Astrocyte of the spinal cord (primary cell): ENCODE measurements around the gene LRRC66.

ENCODE experiments used
- DNase-seq: peaks from one replicate; pipeline ENCODE4 v3.0.0; 2011; ENCODE audit warnings: low read depth, low spot score
- H3K4me3 ChIP-seq: 2 replicates; pipeline ENCODE4 v1.5.1; 2011; ENCODE audit warnings: low read depth, mild to moderate bottlenecking, low read length, moderate library complexity
- in situ Hi-C: cut with HindIII; loops from 2 replicates; pipeline ENCODE4 v1.10.0; 2017; ENCODE audit warnings: low sequenced_read_pairs
- TF ChIP-seq, protein P1 (sequence below): IDR thresholded peaks from 2 replicates; pipeline ENCODE4 v1.5.1; 2012; ENCODE audit warnings: low read depth, mild to moderate bottlenecking, low read length, inconsistent platforms

LRRC66 gene

GRCh38 chr4:52015366-52015765 lies 4.8 kb downstream of the LRRC66 start:
- in situ Hi-C loops, result no loop called here
- DNase-seq, result no peak
- TF ChIP-seq, protein P1, sequence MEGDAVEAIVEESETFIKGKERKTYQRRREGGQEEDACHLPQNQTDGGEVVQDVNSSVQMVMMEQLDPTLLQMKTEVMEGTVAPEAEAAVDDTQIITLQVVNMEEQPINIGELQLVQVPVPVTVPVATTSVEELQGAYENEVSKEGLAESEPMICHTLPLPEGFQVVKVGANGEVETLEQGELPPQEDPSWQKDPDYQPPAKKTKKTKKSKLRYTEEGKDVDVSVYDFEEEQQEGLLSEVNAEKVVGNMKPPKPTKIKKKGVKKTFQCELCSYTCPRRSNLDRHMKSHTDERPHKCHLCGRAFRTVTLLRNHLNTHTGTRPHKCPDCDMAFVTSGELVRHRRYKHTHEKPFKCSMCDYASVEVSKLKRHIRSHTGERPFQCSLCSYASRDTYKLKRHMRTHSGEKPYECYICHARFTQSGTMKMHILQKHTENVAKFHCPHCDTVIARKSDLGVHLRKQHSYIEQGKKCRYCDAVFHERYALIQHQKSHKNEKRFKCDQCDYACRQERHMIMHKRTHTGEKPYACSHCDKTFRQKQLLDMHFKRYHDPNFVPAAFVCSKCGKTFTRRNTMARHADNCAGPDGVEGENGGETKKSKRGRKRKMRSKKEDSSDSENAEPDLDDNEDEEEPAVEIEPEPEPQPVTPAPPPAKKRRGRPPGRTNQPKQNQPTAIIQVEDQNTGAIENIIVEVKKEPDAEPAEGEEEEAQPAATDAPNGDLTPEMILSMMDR, result peak; percentile 28
- H3K4me3 ChIP-seq, result no peak overlapping the region

GRCh38 chr4:52014903-52015302 lies 5.3 kb downstream of the LRRC66 start:
- TF ChIP-seq, protein P1, result no peak
- DNase-seq, result no peak
- in situ Hi-C loops, result no loop called here
- H3K4me3 ChIP-seq, result no peak overlapping the region

DNA sequence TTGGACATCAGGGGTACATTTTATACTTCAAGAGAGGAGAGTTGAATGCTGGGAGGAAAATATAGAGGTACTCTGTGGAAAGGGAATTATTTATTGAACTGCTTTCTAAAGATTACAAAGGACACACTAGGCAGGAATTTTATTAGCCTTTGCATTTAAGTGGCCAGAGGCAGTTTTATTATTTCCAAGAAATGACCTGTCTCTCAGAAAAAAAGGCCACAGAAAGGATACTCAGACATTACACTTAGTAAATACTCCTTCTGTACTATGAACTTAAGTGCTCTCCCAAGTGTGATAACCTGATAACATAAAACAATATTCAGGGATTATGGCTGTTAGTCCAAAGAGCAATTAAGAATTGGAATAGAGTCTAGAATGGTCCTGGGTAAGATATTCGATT lies 7.5 kb downstream of the LRRC66 start:
- in situ Hi-C loops, result no loop called here
- H3K4me3 ChIP-seq, result no peak overlapping the region
- no peak for DNase-seq
- TF ChIP-seq, protein P1, result no peak

DNA sequence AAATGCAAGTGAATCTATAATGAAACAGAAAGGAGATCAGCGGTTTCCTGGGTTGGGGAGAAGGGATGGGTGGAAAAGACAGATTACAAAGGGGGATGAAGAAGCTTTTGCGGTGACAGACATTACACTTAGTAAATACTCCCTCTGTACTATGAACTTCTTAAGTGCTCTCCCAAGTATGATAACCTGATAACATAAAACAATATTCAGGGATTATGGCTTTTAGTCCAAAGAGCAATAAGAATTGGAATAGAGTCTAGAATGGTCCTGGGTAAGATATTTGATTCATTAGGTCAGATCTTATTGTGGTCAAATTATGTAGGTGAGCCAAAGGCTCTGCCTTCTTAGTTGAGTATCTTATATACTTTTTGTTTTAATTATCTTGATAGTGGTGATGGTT lies 9.2 kb downstream of the LRRC66 start:
- DNase-seq, result no peak
- TF ChIP-seq, protein P1, result no peak
- no peak overlapping the region for H3K4me3 ChIP-seq
- in situ Hi-C loops, result no loop called here

DNA sequence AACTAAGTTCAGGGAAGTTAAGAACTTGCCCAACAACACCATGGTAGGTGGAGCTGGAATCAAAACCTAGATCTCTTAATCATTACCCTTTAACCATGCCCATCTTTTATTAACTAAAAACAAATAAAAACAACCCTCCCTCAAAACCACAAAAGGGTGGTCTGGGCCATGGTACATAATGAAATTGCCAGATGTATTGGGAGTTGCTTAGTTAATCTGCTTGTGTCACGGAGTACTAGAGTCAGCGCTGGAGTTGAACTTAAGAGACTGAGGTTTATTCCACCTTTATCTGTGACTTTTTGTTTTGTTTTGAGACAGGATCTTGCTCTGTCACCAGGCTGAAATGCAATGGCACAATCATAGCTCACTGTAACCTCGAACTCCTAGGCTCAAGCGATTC lies 13.3 kb downstream of the LRRC66 start:
- DNase-seq, result no peak
- H3K4me3 ChIP-seq, result no peak overlapping the region
- TF ChIP-seq, protein P1, result no peak
- in situ Hi-C loops, result no loop called here

DNA sequence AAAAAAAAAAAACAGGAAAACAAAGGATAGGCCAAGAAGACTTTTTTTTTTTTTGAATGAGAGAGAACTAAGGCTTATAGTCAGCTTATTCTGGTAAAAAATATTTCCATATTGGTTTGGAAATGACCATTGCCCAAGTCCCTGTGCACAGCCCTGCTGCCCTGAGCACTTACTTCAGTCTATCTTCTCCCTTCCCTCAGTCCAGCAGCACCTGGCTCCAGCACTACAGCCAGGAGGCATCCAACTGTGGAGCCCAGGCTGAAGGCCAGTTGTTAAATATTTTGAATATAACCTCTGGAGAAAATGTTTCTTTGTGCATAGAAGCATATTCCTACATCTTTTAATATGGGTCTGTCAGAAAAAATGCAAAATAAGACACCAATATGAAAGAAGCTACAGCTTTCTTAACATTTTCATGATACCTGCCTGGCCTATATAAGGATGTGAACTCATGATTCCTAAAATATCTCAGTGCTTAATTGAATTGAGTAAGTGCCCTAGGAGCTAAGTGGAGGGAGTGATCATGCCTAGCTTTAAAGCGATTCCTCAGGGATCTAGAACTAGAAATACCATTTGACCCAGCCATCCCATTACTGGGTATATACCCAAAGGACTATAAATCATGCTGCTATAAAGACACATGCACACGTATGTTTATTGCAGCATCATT lies 14.4 kb downstream of the LRRC66 start:
- in situ Hi-C loops, result no loop called here
- DNase-seq, result no peak
- no peak overlapping the region for H3K4me3 ChIP-seq
- TF ChIP-seq, protein P1, result no peak
